GM18519 (cell line): ENCODE measurements around the gene ARL8B.
"Not testable (repeated sequence)": the region's sequence is repeated elsewhere in the genome, so short reads cannot be mapped to it uniquely, and the experiment has no call there.

ENCODE experiments used
- ATAC-seq: cut with Tn5 transposase; IDR thresholded peaks from one replicate; pipeline ENCODE4 v1.9.1; 2021; ENCODE audit warnings: mild to moderate bottlenecking, moderate library complexity; ENCODE audit not compliant: unreplicated experiment, low FRiP score

Gene ARL8B

DNA sequence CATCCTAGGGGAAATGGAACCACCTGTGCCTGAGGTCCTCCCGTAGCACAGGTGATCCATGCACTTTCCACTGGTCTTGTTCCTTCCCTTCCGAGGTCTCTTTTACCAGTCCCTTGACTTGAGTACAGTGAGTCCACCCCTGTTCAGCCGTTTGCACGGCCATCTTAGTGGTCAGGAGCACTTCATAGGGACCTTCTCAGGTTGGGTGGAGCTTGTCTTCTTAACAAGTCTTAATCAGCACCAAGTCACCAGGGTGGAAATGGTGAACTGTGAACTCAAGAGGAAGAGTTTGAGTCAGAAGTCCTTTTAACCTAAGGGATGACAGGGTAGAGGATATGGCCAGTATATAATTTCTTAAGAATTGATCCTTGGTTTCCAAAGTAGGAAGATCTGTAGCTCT is 21.4 kb downstream of the ARL8B start:
- ATAC-seq, result no peak

DNA sequence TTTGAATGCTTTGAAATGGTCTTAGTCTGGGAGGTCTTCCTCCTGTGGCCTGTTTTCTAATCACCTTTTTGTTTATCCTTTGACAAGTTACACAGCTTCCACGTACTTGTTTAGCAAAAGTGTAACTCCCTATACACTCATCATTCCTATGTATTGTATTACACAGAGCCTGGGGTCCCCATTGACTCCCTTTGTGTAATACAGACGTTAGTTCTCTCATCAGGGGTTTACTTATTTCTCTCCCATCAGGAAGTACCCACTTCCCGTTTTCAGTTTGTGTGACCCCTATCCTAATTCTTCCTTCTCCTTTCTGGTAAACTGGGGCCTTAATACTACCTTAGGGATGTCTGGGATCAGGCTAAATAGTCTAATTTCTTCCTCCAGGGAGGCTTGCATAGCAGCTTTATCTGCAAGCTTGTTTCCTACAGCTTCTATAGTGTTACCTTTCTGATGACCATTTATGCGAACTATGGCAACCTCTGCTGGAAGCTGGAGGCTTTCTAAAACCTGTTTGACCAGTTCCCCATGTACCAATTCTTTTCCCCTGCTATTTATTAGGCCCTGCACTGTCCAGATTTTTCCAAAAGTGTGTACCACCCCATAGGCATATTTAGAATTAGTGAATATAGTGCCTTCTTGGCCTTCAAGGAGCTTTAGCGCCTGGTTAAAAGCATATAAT is 22.4 kb downstream of the ARL8B start:
- no peak for ATAC-seq

- ATAC-seq, result no peak
Measured at GRCh38 chr3:5145120-5145519, 23.0 kb downstream of the ARL8B start.

GRCh38 chr3:5147152-5147551 is 25.1 kb downstream of the ARL8B start:
- not testable (repeated sequence) for ATAC-seq

DNA sequence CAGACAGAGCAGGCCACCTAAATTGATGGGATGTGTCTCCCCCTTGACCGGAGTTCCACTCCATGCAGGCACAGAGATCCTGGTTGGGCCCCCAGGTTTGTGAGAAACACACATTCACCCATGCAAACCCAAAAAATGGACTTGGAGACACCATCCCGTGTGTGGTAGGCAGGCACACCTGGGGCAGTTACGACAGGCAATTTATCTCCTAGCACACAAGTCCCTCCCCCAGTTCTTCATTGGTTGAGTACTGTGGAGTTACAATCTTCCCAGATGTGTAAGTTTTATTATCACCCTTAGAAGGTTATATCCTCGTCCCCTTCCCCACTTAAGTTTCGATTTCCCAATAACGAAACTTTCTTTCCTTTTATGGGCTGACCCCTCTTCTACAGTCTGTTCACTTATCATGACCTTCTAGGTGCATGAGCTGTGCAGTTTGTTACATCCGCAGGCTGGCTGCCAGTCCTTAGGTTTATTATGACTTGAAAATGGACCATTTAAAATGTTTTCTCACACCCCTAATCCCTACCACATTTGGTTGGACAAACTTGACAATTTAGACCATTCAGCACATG is 27.3 kb downstream of the ARL8B start:
- no peak for ATAC-seq

- peak; percentile 57 for ATAC-seq
Measured at GRCh38 chr3:5151586-5151985, 29.5 kb downstream of the ARL8B start.

DNA sequence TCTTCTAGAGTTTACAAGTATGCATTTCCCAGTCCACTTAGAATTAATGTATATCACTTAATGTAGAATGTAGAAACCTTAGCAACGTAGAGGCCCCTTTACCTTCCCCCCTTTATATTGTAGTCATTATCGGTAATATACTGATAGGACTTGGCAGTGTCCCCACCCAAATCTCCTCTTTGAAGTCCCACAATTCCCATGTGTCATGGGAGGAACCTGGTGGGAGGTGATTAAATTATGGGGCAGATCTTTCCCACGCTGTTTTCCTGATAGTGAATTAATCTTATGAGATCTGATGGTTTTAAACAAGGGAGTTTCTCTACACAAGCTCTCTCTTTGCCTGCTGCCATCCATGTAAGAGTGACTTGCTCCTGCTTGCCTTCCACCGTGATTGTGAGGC is 31.0 kb downstream of the ARL8B start:
- ATAC-seq, result no peak

DNA sequence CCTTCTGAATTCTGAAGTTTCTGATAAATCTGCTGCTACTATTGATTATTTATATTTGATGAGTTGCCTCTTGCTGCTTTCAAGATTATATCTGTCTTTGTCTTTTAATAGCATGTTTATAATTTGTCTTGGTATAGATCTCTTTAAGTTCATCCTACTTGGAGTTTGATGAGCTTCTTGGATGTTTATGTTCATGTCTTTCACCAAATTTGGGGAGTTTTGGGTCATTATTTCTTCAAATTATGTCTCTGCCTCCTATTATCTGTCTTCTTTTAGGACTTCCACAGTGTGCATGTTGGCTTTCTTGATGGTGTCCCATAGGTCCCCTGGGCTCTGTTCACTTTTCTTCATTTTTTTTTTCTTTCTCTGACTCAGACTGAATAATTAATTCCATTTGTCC is 33.1 kb downstream of the ARL8B start:
- no peak for ATAC-seq

GRCh38 chr3:5160321-5160720 is 38.2 kb downstream of the ARL8B start:
- ATAC-seq, result no peak

GRCh38 chr3:5160940-5161858 is 39.1 kb downstream of the ARL8B start:
- no peak for ATAC-seq

- no peak for ATAC-seq
Measured at GRCh38 chr3:5162102-5162501, 40.0 kb downstream of the ARL8B start.

GRCh38 chr3:5165698-5166097 is 43.6 kb downstream of the ARL8B start:
- no peak for ATAC-seq

- ATAC-seq, result no peak
Measured at GRCh38 chr3:5166846-5167245, 44.8 kb downstream of the ARL8B start.

GRCh38 chr3:5168110-5168509 is 46.0 kb downstream of the ARL8B start:
- no peak for ATAC-seq

DNA sequence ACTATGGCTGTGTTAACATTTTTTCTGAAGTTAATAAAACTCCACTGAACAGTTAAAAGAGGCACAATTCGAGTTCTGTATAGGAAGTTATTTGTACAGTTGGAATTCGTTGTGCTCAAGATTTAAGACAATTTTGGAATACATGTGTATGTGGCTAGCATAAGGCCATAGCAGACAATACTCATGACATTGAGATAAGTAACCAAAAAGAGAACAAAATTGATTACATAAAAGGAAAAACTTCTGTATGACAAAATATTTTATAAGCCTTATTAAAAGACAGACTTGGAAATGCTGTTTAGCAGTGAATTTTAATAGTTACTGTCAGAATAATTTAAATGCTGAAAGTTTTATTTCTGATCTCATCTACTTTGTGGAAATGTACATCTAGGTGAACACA is 47.7 kb downstream of the ARL8B start:
- no peak for ATAC-seq

- no peak for ATAC-seq
Measured at GRCh38 chr3:5170975-5171374, 48.9 kb downstream of the ARL8B start.

GRCh38 chr3:5172018-5172417 is 49.9 kb downstream of the ARL8B start:
- no peak for ATAC-seq

GRCh38 chr3:5179036-5179435 is 56.9 kb downstream of the ARL8B start:
- ATAC-seq, result not testable (repeated sequence)

DNA sequence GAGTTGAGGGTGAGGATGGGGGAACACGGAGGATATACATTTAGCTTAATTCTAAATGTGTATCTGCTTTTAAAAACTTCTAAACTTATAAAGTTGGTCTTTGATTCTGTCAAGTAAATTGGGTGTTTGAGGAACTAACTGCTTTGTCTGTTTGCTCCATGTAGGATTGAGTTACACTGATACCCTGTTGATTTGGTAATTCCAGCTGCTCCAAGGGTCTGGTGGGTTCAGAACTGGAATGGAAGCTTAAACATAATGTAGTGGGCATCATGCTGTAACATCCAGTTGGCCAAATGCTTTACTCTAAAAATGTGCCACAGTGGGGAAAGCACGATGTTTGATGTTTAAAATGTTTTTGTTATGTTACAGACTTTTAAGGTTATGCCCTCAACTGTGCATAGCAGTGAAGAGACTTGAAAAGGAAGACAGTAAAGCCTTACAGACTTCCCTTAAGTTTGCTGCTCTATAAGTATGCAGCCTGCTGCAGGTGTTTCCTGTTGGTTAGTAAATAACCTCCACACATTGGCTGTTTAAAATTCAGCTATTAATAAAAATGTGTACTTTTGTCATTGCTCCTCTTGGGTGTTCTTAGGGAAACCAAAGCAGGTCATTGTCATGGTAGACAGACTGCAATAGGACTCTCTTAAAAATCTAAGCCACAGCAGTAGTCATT is 59.5 kb downstream of the ARL8B start:
- peak; percentile 65 for ATAC-seq

DNA sequence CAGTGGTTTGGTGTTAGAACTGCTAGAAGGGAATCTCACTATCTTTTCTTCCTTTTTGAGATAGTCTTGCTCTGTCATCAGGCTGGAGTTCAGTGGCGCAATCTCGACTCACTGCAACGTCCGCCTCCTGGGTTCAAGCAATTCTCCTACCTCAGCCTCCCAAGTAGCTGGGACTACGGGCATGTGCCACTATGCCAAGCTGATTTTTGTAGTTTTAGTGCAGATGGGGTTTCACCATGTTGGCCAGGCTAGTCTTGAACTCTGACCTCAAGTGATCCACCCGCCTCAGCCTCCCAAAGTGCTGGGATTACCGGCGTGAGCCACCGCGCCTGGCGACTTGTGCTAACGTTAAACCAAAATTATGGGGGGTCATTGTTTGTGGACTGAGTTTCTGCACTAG is 61.6 kb downstream of the ARL8B start:
- not testable (repeated sequence) for ATAC-seq

- no peak for ATAC-seq
Measured at GRCh38 chr3:5184499-5184898, 62.4 kb downstream of the ARL8B start.
